H1 (cell line): ENCODE measurements around the gene DARS2. TPM values are rescaled to one million over a fixed set of nuclear protein-coding genes. Genes with fewer than 3 reads are reported as not detected.

Experiments
- CTCF ChIA-PET: fragments of 300-600 bp; sonication (Branson Sonifier 250); formaldehyde crosslinking; loops from one replicate; lab custom pipeline; 2021; ENCODE audit not compliant: partially characterized antibody; lab: Charles Lee
- POLR2A ChIA-PET: fragments of 300-600 bp; sonication (Branson Sonifier 250); formaldehyde crosslinking; loops from one replicate; lab custom pipeline; 2021; ENCODE audit warnings: inconsistent platforms; ENCODE audit not compliant: partially characterized antibody; lab: Charles Lee
- DNase-seq, 2 experiments: peaks; one replicate each; pipeline versions ENCODE4 v3.0.0 to v3.0.0-alpha.2; 2010 to 2022; ENCODE audit warnings: low spot score in 2 of 2, low read depth in 1 of 2, mixed read lengths in 1 of 2
- FAIRE-seq: peaks from 2 replicates; lab custom pipeline; 2011; peaks lifted over from hg19 to GRCh38; lab: Jason Lieb, UNC
- H2AFZ ChIP-seq: 2 replicates; pipeline ENCODE4 v1.8.1; 2012; ENCODE audit warnings: low read length, inconsistent platforms
- H2AK5ac ChIP-seq: 2 replicates; pipeline ENCODE4 v1.6.1; 2013; ENCODE audit warnings: low read depth, low read length
- H2BK120ac ChIP-seq: replicated peaks from 2 replicates; pipeline ENCODE3; 2013; ENCODE audit warnings: low read depth, low read length, inconsistent platforms
- H2BK12ac ChIP-seq: 2 replicates; pipeline ENCODE4 v1.6.1; 2013; ENCODE audit warnings: low read depth, low read length
- H2BK15ac ChIP-seq: 2 replicates; pipeline ENCODE4 v1.6.1; 2013; ENCODE audit warnings: low read length
- H2BK20ac ChIP-seq: 2 replicates; pipeline ENCODE4 v1.6.1; 2013; ENCODE audit warnings: low read length
- H2BK5ac ChIP-seq: 2 replicates; pipeline ENCODE4 v1.6.1; 2013; ENCODE audit warnings: low read depth, low read length
- H3K14ac ChIP-seq: 2 replicates; pipeline ENCODE4 v1.6.1; 2013; ENCODE audit warnings: inconsistent platforms; ENCODE audit not compliant: insufficient read length
- H3K18ac ChIP-seq: 2 replicates; pipeline ENCODE4 v1.6.1; 2013; ENCODE audit warnings: low read length; ENCODE audit errors: extremely low read depth
- H3K23ac ChIP-seq: 2 replicates; pipeline ENCODE4 v1.6.1; 2013; ENCODE audit warnings: inconsistent platforms; ENCODE audit not compliant: insufficient read length
- H3K23me2 ChIP-seq: 2 replicates; pipeline ENCODE4 v1.6.1; 2013; ENCODE audit warnings: low read depth, low read length
- H3K27ac ChIP-seq: 2 replicates; pipeline ENCODE4 v1.6.1; 2011; ENCODE audit warnings: low read depth, low read length, inconsistent platforms
- H3K27me3 ChIP-seq, 4 experiments: replicated peaks in 1 of 4; 1 replicate in 1 of 4; 2 replicates in 3 of 4; pipeline versions ENCODE4 v1.6.1 to v1.8.1; 2011 to 2013; ENCODE audit warnings: low read length in 3 of 4, mild to moderate bottlenecking in 3 of 4, inconsistent platforms in 2 of 4, mixed read lengths in 2 of 4, moderate library complexity in 1 of 4; ENCODE audit not compliant: control insufficient read depth in 3 of 4, insufficient read depth in 3 of 4; ENCODE audit errors: extremely low read depth in 1 of 4
- H3K36me3 ChIP-seq, 4 experiments: 2 replicates each; pipeline versions ENCODE4 v1.6.1 to v1.8.1; 2011 to 2013; ENCODE audit warnings: mild to moderate bottlenecking in 4 of 4, low read length in 3 of 4, moderate library complexity in 2 of 4, control low read depth in 1 of 4, inconsistent platforms in 1 of 4; ENCODE audit not compliant: insufficient read depth in 4 of 4, control insufficient read depth in 2 of 4
- H3K4ac ChIP-seq: replicated peaks from 2 replicates; pipeline ENCODE3; 2013; ENCODE audit warnings: low read length, low read depth, mixed read lengths, inconsistent platforms; ENCODE audit not compliant: insufficient read length
- H3K4me1 ChIP-seq, 4 experiments: replicated peaks in 1 of 4; 1 replicate in 1 of 4; 2 replicates in 3 of 4; pipeline versions ENCODE4 v1.6.1 to v1.8.1; 2011 to 2013; ENCODE audit warnings: low read length in 3 of 4, inconsistent platforms in 2 of 4, mixed read lengths in 1 of 4; ENCODE audit not compliant: insufficient read depth in 4 of 4, control insufficient read depth in 3 of 4
- H3K4me2 ChIP-seq, 2 experiments: 2 replicates each; pipeline versions ENCODE4 v1.6.1 to v1.8.1; 2011 to 2013; ENCODE audit warnings: low read depth in 2 of 2, low read length in 2 of 2, control low read depth in 1 of 2, inconsistent platforms in 1 of 2, mild to moderate bottlenecking in 1 of 2; ENCODE audit not compliant: insufficient read depth in 1 of 2
- H3K4me3 ChIP-seq, 4 experiments: fragments of 200-600, 300-600 bp in 1 of 4; sonication (generic), shearing (Covaris generic), sonication (Bioruptor Twin) in 1 of 4; 2 replicates each; pipeline versions ENCODE4 v1.5.1 to v1.8.1; 2011 to 2016; ENCODE audit warnings: low read length in 4 of 4, low read depth in 3 of 4, control low read depth in 2 of 4, inconsistent platforms in 2 of 4, mild to moderate bottlenecking in 2 of 4, mixed read lengths in 1 of 4, moderate library complexity in 1 of 4; ENCODE audit not compliant: insufficient read depth in 2 of 4; ENCODE audit errors: extremely low read depth in 1 of 4
- H3K56ac ChIP-seq: replicated peaks from 2 replicates; pipeline ENCODE3; 2013; ENCODE audit warnings: low read depth, mild to moderate bottlenecking, mixed read lengths, low read length, inconsistent platforms; ENCODE audit not compliant: insufficient read length
- H3K79me1 ChIP-seq: 2 replicates; pipeline ENCODE4 v1.6.1; 2013; ENCODE audit warnings: low read depth, low read length, control low read depth
- H3K79me2 ChIP-seq, 2 experiments: 2 replicates each; pipeline versions ENCODE4 v1.6.1 to v1.8.1; 2012 to 2013; ENCODE audit warnings: low read length in 2 of 2, mild to moderate bottlenecking in 2 of 2, inconsistent platforms in 1 of 2; ENCODE audit not compliant: insufficient read depth in 2 of 2, control insufficient read depth in 1 of 2
- H3K9ac ChIP-seq, 4 experiments: replicated peaks in 1 of 4; 1 replicate in 1 of 4; 2 replicates in 3 of 4; pipeline versions ENCODE4 v1.6.1 to v1.8.1; 2011 to 2013; ENCODE audit warnings: low read depth in 3 of 4, low read length in 3 of 4, control low read depth in 2 of 4, mild to moderate bottlenecking in 2 of 4, moderate library complexity in 2 of 4, inconsistent platforms in 1 of 4; ENCODE audit errors: extremely low read depth in 1 of 4
- H3K9me3 ChIP-seq, 2 experiments: 2 replicates each; pipeline versions ENCODE4 v1.6.1 to v1.8.1; 2012 to 2013; ENCODE audit warnings: mild to moderate bottlenecking in 2 of 2, moderate library complexity in 2 of 2, control low read depth in 1 of 2, inconsistent platforms in 1 of 2, low read depth in 1 of 2, low read length in 1 of 2, mixed read lengths in 1 of 2; ENCODE audit not compliant: insufficient read depth in 2 of 2
- H4K20me1 ChIP-seq, 2 experiments: replicated peaks in 1 of 2; 2 replicates each; pipeline versions ENCODE3 to v1.8.1; 2011 to 2013; ENCODE audit warnings: inconsistent platforms in 2 of 2, low read length in 2 of 2, mild to moderate bottlenecking in 1 of 2; ENCODE audit not compliant: insufficient read depth in 2 of 2, control insufficient read depth in 1 of 2
- H4K5ac ChIP-seq: 2 replicates; pipeline ENCODE4 v1.6.1; 2013; ENCODE audit warnings: low read length, low read depth, mixed read lengths, inconsistent platforms; ENCODE audit not compliant: insufficient read length
- H4K8ac ChIP-seq: 2 replicates; pipeline ENCODE4 v1.8.0; 2013; ENCODE audit warnings: mild to moderate bottlenecking, moderate library complexity, low read length, inconsistent platforms; ENCODE audit not compliant: insufficient read depth; ENCODE audit errors: extremely low read depth
- H4K91ac ChIP-seq: replicated peaks from 2 replicates; pipeline ENCODE3; 2013; ENCODE audit warnings: low read length, mixed read lengths, inconsistent platforms; ENCODE audit not compliant: insufficient read length
- BACH1 ChIP-seq: IDR thresholded peaks from 2 replicates; pipeline ENCODE4 v1.6.1; 2012; ENCODE audit warnings: low read length, improper control_type of control experiment
- KDM5A ChIP-seq: fragments of 200-600 bp; IDR thresholded peaks from 2 replicates; pipeline ENCODE4 v1.7.1; 2012; ENCODE audit warnings: mild to moderate bottlenecking, low read length, inconsistent platforms, mixed read lengths
- SP1 ChIP-seq: IDR thresholded peaks from 2 replicates; pipeline ENCODE4 v1.6.1; 2011; ENCODE audit warnings: low read depth, low read length
- TAF7 ChIP-seq: optimal IDR thresholded peaks from 2 replicates; pipeline ENCODE3; 2011; ENCODE audit warnings: low read depth, mild to moderate bottlenecking, inconsistent platforms, low read length, moderate library complexity, borderline replicate concordance
- TCF12 ChIP-seq: IDR thresholded peaks from 2 replicates; pipeline ENCODE4 v1.6.1; 2011; ENCODE audit warnings: low read depth, mild to moderate bottlenecking, low read length
- WGBS, 2 experiments: shearing (Covaris generic) in 1 of 2; methylation state at CpG; one replicate each; pipeline versions ENCODE4 v1.1.6 to v1.1.7; 2013 to 2015; ENCODE audit warnings: low lambda C conversion rate in 2 of 2, mixed read lengths in 2 of 2, inconsistent platforms in 1 of 2, low coverage in 1 of 2, missing lambda C conversion rate in 1 of 2; ENCODE audit not compliant: insufficient replicate concordance in 2 of 2, insufficient coverage in 1 of 2, insufficient read length in 1 of 2; ENCODE audit errors: extremely low coverage in 1 of 2, missing lambda C conversion rate in 1 of 2; 5-methylcytosine and 5-hydroxymethylcytosine counted together
- polyA plus RNA-seq, 7 experiments: library from polyadenylated mRNA; depleted of rRNA in 3 of 7; stranded (reverse) in 5 of 7; unstranded in 2 of 7; fragments of >200 nt in 5 of 7; fragments of 200-250 nt in 2 of 7; gene quantifications; 1 replicate in 5 of 7; 2 replicates in 1 of 7; 4 replicates in 1 of 7; pipeline versions ENCODE4 v1.2.1 to v1.2.3, GENCODE V29; 2011 to 2013; ENCODE audit warnings: missing spikeins in 2 of 7, mixed read lengths in 2 of 7
- total RNA-seq: library from RNA; stranded (reverse); fragmentation: NEBNext Ultra II Directional; extraction: Animal tissue kit (Norgen Biotek cat#: 25700); gene quantifications from 2 replicates; pipeline ENCODE4 v1.2.1, GENCODE V29; 2021

DARS2 gene
- total and polyA plus RNA-seq, 2 of the 8 experiments (the other 6 are each of a cell fraction or from before 2014, with no cell fraction given) = 21.0 to 35.2 TPM

GRCh38 chr1:173887627-173888026 is 63.2 kb downstream of the DARS2 start:
- POLR2A ChIA-PET = interaction anchor here (1.0 to 6.8 kb wide), 3 partner anchors 16 to 63 kb away, joined by 3 to 109 read pairs (median 5); partner anchors contain the start of genes DARS2, GAS5 and ZBTB37
- no peak overlapping the region for H3K4me2 ChIP-seq

More at GRCh38 chr1:173887627-173888026, 63.2 kb downstream of the DARS2 start:
- Histone ChIP-seq H3K4ac (no peak overlapping the region), H4K20me1 (no peaks in the 10 kb centered on the region), H3K56ac (no peak overlapping the region), H2BK12ac (no peak overlapping the region), H2BK15ac (no peak overlapping the region), H4K8ac (no peak overlapping the region), H2BK5ac (no peak overlapping the region), H2BK20ac (no peak overlapping the region), H3K4me3 (no peak overlapping the region), H2AFZ (no peak overlapping the region), H3K14ac (no peak overlapping the region), H2BK120ac (no peak overlapping the region), H3K4me1 (peaks cover 0 to 7% (median 2%) of the 10 kb centered on the region in 4 experiments; a peak in 2 of 7 replicates), H4K91ac (no peak overlapping the region), H3K79me1 (no peaks in the 10 kb centered on the region), H3K23ac (no peak overlapping the region), H3K23me2 (no peaks in the 10 kb centered on the region), H2AK5ac (no peak overlapping the region), H3K36me3 (peaks cover 0 to 14% (median 5%) of the 10 kb centered on the region in 4 experiments; a peak in 4 of 8 replicates), H3K27ac (no peak overlapping the region), H3K18ac (no peak overlapping the region), H3K9ac (no peak overlapping the region), H3K9me3 (no peaks in the 10 kb centered on the region), H4K5ac (no peak overlapping the region), H3K27me3 (no peaks in the 10 kb centered on the region), H3K79me2 (no peaks in the 10 kb centered on the region)
- CTCF ChIA-PET = interaction anchor here (0.7 kb wide), 1 partner anchor 10 kb away, joined by 3 read pairs; no protein-coding TSS in a partner anchor
- TF ChIP-seq TAF7 = no peak
- no peak for TF ChIP-seq KDM5A
- TF ChIP-seq SP1 = no peak
- TF ChIP-seq TCF12 = no peak
- no peak for TF ChIP-seq BACH1
- no peak for FAIRE-seq
- 92% methylated on average over 2 of the region's 2 CpGs; no CpG with 5 or more reads in 1 of the 2 experiments for WGBS, 2 experiments
- no peak for DNase-seq
